ENCODE results near the gene ZDHHC13. TPM values are rescaled to one million over a fixed set of nuclear protein-coding genes. Genes with fewer than 3 reads are reported as not detected.

ZDHHC13 gene
- total RNA-seq, 1 donor from 2014 or later, result 18.2 TPM

- TF ChIP-seq, protein P1, sequence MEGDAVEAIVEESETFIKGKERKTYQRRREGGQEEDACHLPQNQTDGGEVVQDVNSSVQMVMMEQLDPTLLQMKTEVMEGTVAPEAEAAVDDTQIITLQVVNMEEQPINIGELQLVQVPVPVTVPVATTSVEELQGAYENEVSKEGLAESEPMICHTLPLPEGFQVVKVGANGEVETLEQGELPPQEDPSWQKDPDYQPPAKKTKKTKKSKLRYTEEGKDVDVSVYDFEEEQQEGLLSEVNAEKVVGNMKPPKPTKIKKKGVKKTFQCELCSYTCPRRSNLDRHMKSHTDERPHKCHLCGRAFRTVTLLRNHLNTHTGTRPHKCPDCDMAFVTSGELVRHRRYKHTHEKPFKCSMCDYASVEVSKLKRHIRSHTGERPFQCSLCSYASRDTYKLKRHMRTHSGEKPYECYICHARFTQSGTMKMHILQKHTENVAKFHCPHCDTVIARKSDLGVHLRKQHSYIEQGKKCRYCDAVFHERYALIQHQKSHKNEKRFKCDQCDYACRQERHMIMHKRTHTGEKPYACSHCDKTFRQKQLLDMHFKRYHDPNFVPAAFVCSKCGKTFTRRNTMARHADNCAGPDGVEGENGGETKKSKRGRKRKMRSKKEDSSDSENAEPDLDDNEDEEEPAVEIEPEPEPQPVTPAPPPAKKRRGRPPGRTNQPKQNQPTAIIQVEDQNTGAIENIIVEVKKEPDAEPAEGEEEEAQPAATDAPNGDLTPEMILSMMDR (conservative IDR thresholded peaks at IDR 0.05), result no peak
- Mint-ChIP-seq H3K36me3 (no peaks in the 10 kb centered on the region), H3K4me3 (no peak overlapping the region), H3K27ac (no peak overlapping the region), H3K4me1 (ENCODE audit: unreplicated experiment) (no peaks in the 10 kb centered on the region), H3K9me3 (peaks cover 5% of the 10 kb centered on the region), H3K27me3 (peaks cover 32% of the 10 kb centered on the region)
- DNase-seq (ENCODE audit: extremely low spot score, unreplicated experiment), result no peak
Measured at GRCh38 chr11:19218216-19218615, 101.2 kb downstream of the ZDHHC13 start.

DNA sequence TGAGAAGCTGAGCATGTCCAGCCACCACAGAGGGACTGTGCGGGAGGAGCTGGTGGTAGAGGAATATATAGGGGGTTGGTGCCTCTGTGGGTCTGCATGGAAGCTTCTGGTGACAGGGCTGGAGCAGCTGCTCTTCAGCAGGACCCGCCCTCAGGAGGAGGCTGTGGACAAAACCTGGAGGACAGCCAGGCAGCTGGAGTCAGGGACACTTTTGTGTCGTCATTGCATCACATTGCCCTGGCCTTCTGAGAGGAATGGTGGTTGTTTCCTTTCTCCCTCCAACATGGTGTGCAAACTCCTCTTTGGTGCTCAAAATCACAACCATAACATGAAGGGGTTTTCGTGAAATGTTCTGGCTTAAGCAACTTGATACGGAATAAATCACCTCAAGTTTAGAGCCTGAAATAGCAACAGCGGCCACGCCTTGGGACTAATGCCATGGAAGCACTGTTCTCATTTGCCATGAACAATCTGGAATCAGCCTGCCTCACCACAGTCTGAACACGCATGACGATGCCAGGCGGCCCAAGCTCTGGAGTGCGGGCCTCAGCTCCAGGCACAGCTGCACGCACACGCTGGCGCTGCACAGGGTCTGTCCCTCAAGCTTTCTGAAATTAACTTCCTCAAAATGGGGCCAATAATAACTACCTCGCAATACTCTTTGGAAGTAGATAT is 102.0 kb downstream of the ZDHHC13 start:
- no peak for DNase-seq (ENCODE audit: extremely low spot score, unreplicated experiment)
- Mint-ChIP-seq H3K27ac (no peak overlapping the region), H3K4me1 (ENCODE audit: unreplicated experiment) (no peaks in the 10 kb centered on the region), H3K27me3 (peaks cover 27% of the 10 kb centered on the region), H3K36me3 (no peaks in the 10 kb centered on the region), H3K4me3 (no peak overlapping the region), H3K9me3 (peaks cover 5% of the 10 kb centered on the region)
- TF ChIP-seq, protein P1 (conservative IDR thresholded peaks at IDR 0.05), result no peak

DNA sequence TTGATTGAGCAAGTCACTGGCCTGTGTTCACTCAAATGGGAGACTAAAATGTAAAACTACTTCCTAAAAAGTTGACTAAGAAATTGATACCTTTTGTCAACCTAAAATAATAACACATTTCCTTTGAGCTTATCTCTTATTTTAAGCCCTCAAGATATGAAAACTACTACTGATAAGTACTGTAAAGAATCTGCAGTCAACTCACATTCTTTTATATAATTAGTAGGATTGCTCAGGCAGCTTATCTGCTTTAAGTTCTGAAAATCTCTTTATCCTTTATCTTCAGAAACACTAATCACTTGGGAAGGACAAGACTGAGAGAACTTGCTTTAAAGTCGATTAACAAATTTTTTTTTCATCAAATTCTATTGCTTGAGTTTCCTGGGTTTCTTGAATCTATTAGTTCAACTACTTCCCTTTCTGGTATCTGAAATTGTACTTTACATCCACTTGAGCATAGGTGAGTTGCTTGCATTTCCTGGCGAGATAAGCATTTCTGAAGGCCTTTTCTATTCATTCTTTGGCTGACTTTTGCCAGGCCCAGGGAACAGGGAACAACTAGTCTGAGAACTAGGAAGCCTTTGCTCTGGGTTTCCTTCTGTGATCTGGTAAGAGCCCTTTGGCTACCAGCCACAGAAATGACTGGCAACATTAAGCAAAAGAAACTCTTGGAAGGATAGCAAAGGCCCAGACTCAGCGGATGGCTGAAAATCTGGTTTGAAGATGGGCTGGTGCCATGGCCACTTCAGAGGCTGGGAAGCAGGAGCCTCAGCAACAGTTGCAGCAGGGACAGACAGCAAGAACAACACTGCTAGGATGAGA is 104.1 kb downstream of the ZDHHC13 start:
- Mint-ChIP-seq H3K27ac (no peak overlapping the region), H3K4me3 (no peak overlapping the region), H3K4me1 (ENCODE audit: unreplicated experiment) (no peaks in the 10 kb centered on the region), H3K36me3 (peaks cover 12% of the 10 kb centered on the region), H3K9me3 (peaks cover 5% of the 10 kb centered on the region), H3K27me3 (peaks cover 15% of the 10 kb centered on the region)
- TF ChIP-seq, protein P1 (conservative IDR thresholded peaks at IDR 0.05), result no peak
- DNase-seq (ENCODE audit: extremely low spot score, unreplicated experiment), result no peak

- Mint-ChIP-seq H3K4me3 (no peak overlapping the region), H3K36me3 (peaks cover 21% of the 10 kb centered on the region), H3K9me3 (peaks cover 5% of the 10 kb centered on the region), H3K27me3 (no peaks in the 10 kb centered on the region), H3K27ac (no peak overlapping the region), H3K4me1 (ENCODE audit: unreplicated experiment) (no peaks in the 10 kb centered on the region)
- DNase-seq (ENCODE audit: extremely low spot score, unreplicated experiment), result no peak
- TF ChIP-seq, protein P1 (conservative IDR thresholded peaks at IDR 0.05), result no peak
Measured at GRCh38 chr11:19225123-19225522, 108.2 kb downstream of the ZDHHC13 start.

DNA sequence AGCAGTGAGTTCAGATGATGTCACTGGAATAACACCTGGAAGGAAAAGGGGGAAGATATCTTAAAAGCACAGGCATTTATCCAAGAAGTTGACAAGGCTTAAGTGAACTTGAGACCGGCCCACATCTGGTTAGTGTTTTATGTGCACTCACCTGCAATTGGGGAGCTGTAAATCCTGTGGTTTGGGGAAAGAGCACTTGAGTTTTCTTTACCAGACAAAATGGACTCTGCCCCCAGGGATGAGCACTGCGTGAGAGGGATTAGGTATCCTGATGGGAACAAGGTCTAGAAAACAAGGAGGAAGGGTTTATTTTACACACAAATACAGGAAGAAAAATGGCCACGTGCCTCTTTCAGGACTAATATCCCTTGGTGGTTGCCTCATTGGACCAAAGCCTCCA is 108.6 kb downstream of the ZDHHC13 start:
- H3K4me1 Mint-ChIP-seq (ENCODE audit: unreplicated experiment), result no peaks in the 10 kb centered on the region
- H3K9me3 Mint-ChIP-seq, result peaks cover 5% of the 10 kb centered on the region
- DNase-seq (ENCODE audit: extremely low spot score, unreplicated experiment), result no peak
- no peaks in the 10 kb centered on the region for H3K27me3 Mint-ChIP-seq
- no peak overlapping the region for H3K4me3 Mint-ChIP-seq
- H3K36me3 Mint-ChIP-seq, result peaks cover 25% of the 10 kb centered on the region
- H3K27ac Mint-ChIP-seq, result no peak overlapping the region
- TF ChIP-seq, protein P1 (conservative IDR thresholded peaks at IDR 0.05), result no peak

Other genes with a start within 250 kb of the ZDHHC13 start
- 0.24 TPM in 1 of 2 replicates, not detected in the other for gene MRGPRX1, start 177.8 kb upstream of the ZDHHC13 start, total RNA-seq (ENCODE audit: low replicate concordance)
- not detected in 2 replicates for gene MRGPRX2, start 56.5 kb upstream of the ZDHHC13 start, total RNA-seq (ENCODE audit: low replicate concordance)
- gene CSRP3, start 84.8 kb downstream of the ZDHHC13 start, total RNA-seq (ENCODE audit: low replicate concordance), result not detected in 2 replicates
- gene E2F8, start 123.8 kb downstream of the ZDHHC13 start, total RNA-seq (ENCODE audit: low replicate concordance), result 4.3 and 12.2 TPM in 2 replicates